Endothelial cell of umbilical vein (primary cell): Measurements from ENCODE around the gene KY. TPM values are rescaled to one million over a fixed set of nuclear protein-coding genes. Genes with fewer than 3 reads are reported as not detected.

Source experiments
- BruUV-seq: library from RNA; stranded (reverse); fragments of 400-500 nt; replicated peaks from 2 replicates; lab custom pipeline; 2021; lab: Mats Ljungman, UMichigan
- CTCF ChIA-PET: fragments of 300-600, 350-600 bp; sonication (Branson Sonifier 250); formaldehyde crosslinking; loops from one replicate; lab custom pipeline; 2021; ENCODE audit warnings: antibody characterized with exemption, inconsistent platforms; lab: Charles Lee
- POLR2A ChIA-PET: fragments of 300-600, 350-600 bp; sonication (Branson Sonifier 250); formaldehyde crosslinking; loops from one replicate; lab custom pipeline; 2021; ENCODE audit warnings: antibody characterized with exemption, inconsistent platforms; lab: Charles Lee
- DNase-seq: peaks from one replicate; pipeline ENCODE4 v3.0.0-alpha.2; 2011; ENCODE audit warnings: low read depth, low spot score
- FAIRE-seq: peaks from 2 replicates; lab custom pipeline; 2011; peaks lifted over from hg19 to GRCh38; lab: Jason Lieb, UNC
- H2AFZ ChIP-seq: 2 replicates; pipeline ENCODE4 v1.6.0; 2012; ENCODE audit warnings: low read depth, low read length, control low read depth, inconsistent platforms
- H3K27ac ChIP-seq: 2 replicates; pipeline ENCODE4 v1.5.1; 2011; ENCODE audit warnings: low read depth, mild to moderate bottlenecking, control low read depth, low read length, moderate library complexity; ENCODE audit not compliant: insufficient read depth
- H3K27me3 ChIP-seq, 2 experiments: 2 replicates each; pipeline versions ENCODE4 v1.6.0 to v1.6.1; 2011; ENCODE audit warnings: low read length in 2 of 2, mixed read lengths in 1 of 2; ENCODE audit not compliant: control insufficient read depth in 2 of 2, insufficient read depth in 2 of 2
- H3K36me3 ChIP-seq, 2 experiments: 2 replicates in 1 of 2; 3 replicates in 1 of 2; pipeline ENCODE4 v1.5.1; 2011; ENCODE audit warnings: low read length in 2 of 2, mild to moderate bottlenecking in 1 of 2, moderate library complexity in 1 of 2; ENCODE audit not compliant: control insufficient read depth in 2 of 2, insufficient read depth in 2 of 2; ENCODE audit errors: extremely low read depth in 1 of 2
- H3K4me1 ChIP-seq: 3 replicates; pipeline ENCODE4 v1.5.1; 2011; ENCODE audit warnings: mild to moderate bottlenecking, low read length; ENCODE audit not compliant: control insufficient read depth, insufficient read depth; ENCODE audit errors: extremely low read depth
- H3K4me2 ChIP-seq: 2 replicates; pipeline ENCODE4 v1.6.1; 2011; ENCODE audit warnings: low read length, control low read depth, mixed read lengths; ENCODE audit not compliant: insufficient read depth
- H3K4me3 ChIP-seq, 3 experiments: fragments of 200-600 bp in 1 of 3; sonication (generic), shearing (Covaris generic) in 1 of 3; replicated peaks in 1 of 3; 2 replicates each; pipeline ENCODE4 v1.5.1; 2011 to 2016; ENCODE audit warnings: control low read depth in 3 of 3, low read length in 3 of 3, mild to moderate bottlenecking in 2 of 3, inconsistent platforms in 1 of 3, low read depth in 1 of 3, moderate library complexity in 1 of 3; ENCODE audit not compliant: insufficient read depth in 1 of 3
- H3K79me2 ChIP-seq: 2 replicates; pipeline ENCODE4 v1.6.0; 2012; ENCODE audit warnings: low read length, inconsistent platforms; ENCODE audit not compliant: control insufficient read depth, insufficient read depth
- H3K9ac ChIP-seq: replicated peaks from 2 replicates; pipeline ENCODE3; 2011; ENCODE audit warnings: low read length, control low read depth; ENCODE audit not compliant: insufficient read depth; ENCODE audit errors: extremely low read depth
- H3K9me1 ChIP-seq: replicated peaks from 3 replicates; pipeline ENCODE4 v1.6.0; 2011; ENCODE audit warnings: mild to moderate bottlenecking, low read length; ENCODE audit not compliant: control insufficient read depth, insufficient read depth; ENCODE audit errors: extremely low read depth
- H3K9me3 ChIP-seq: replicated peaks from 2 replicates; pipeline ENCODE4 v1.5.1; 2012; ENCODE audit warnings: low read length, inconsistent platforms; ENCODE audit not compliant: control insufficient read depth, insufficient read depth
- H4K20me1 ChIP-seq: replicated peaks from 2 replicates; pipeline ENCODE3; 2011; ENCODE audit warnings: mild to moderate bottlenecking, low read length; ENCODE audit not compliant: control insufficient read depth, insufficient read depth; ENCODE audit errors: extremely low read depth
- EZH2 ChIP-seq: IDR thresholded peaks from 2 replicates; pipeline ENCODE4 v1.6.1; 2012; ENCODE audit warnings: borderline replicate concordance, low read depth, mild to moderate bottlenecking, moderate library complexity, low read length, inconsistent platforms; ENCODE audit not compliant: severe bottlenecking
- FOS ChIP-seq: IDR thresholded peaks from 2 replicates; pipeline ENCODE4 v1.6.1; 2011; ENCODE audit warnings: mild to moderate bottlenecking, low read length, moderate library complexity, borderline replicate concordance; ENCODE audit not compliant: insufficient read depth
- GATA2 ChIP-seq: IDR thresholded peaks from 2 replicates; pipeline ENCODE4 v1.7.0; 2011; ENCODE audit warnings: low read depth, mild to moderate bottlenecking, moderate library complexity, mixed read lengths, low read length; ENCODE audit not compliant: insufficient read length, insufficient read depth
- JUN ChIP-seq: IDR thresholded peaks from 2 replicates; pipeline ENCODE4 v1.6.1; 2011; ENCODE audit warnings: borderline replicate concordance, low read depth; ENCODE audit not compliant: insufficient read length, insufficient read depth
- MYC ChIP-seq: IDR thresholded peaks from one replicate; pipeline ENCODE4 v1.6.1; 2011; ENCODE audit warnings: mild to moderate bottlenecking, low read depth, low read length
- POLR2A ChIP-seq: IDR thresholded peaks from 2 replicates; pipeline ENCODE4 v1.6.1; 2012; ENCODE audit warnings: low read depth, mild to moderate bottlenecking, control low read depth, low read length
- POLR2AphosphoS5 ChIP-seq: IDR thresholded peaks from 2 replicates; pipeline ENCODE4 v1.6.1; 2012; ENCODE audit warnings: low read depth, mild to moderate bottlenecking, control low read depth, low read length, moderate library complexity; ENCODE audit not compliant: insufficient read depth
- dilution Hi-C: fragments of 300-500 bp; cut with MboI; formaldehyde crosslinking; loops from one replicate; pipeline ENCODE4 v1.15.0; 2019; ENCODE audit warnings: low sequenced_read_pairs; ENCODE audit not compliant: extremely low pct_ligation_motif_present
- intact Hi-C: fragments of 100-400 bp; cut with micrococcal nuclease; formaldehyde crosslinking; loops from one replicate; pipeline ENCODE4 v1.10.0; 2022
- polyA plus RNA-seq, 4 experiments: library from polyadenylated mRNA; depleted of rRNA in 3 of 4; stranded (reverse) in 3 of 4; unstranded in 1 of 4; fragments of >200 nt; gene quantifications; 2 replicates each; pipeline versions ENCODE4 v1.2.1 to v1.2.3, GENCODE V29; 2011 to 2012; ENCODE audit warnings: missing spikeins in 1 of 4
- total RNA-seq: library from RNA; stranded (reverse); gene quantifications from 2 replicates; pipeline ENCODE4 v1.2.3, GENCODE V29; 2021
- TF ChIP-seq, protein P1 (sequence below): IDR thresholded peaks from 2 replicates; pipeline ENCODE4 v1.6.1; 2011; ENCODE audit not compliant: insufficient read depth, insufficient read length
- TF ChIP-seq, protein P2 (sequence below), 2 donors: IDR thresholded peaks; 1 replicate in 1 of 2; 2 replicates in 1 of 2; pipeline ENCODE4 v1.5.1; 2011; ENCODE audit warnings: low read length in 2 of 2, mild to moderate bottlenecking in 2 of 2, moderate library complexity in 2 of 2, control low read depth in 1 of 2, inconsistent platforms in 1 of 2, low read depth in 1 of 2; ENCODE audit not compliant: insufficient read depth in 1 of 2; ENCODE audit errors: extremely low read depth in 1 of 2

Gene KY
- total and polyA plus RNA-seq, 2 donors (not counting 3 experiments of a cell fraction or from before 2014, with no cell fraction given): not detected

DNA sequence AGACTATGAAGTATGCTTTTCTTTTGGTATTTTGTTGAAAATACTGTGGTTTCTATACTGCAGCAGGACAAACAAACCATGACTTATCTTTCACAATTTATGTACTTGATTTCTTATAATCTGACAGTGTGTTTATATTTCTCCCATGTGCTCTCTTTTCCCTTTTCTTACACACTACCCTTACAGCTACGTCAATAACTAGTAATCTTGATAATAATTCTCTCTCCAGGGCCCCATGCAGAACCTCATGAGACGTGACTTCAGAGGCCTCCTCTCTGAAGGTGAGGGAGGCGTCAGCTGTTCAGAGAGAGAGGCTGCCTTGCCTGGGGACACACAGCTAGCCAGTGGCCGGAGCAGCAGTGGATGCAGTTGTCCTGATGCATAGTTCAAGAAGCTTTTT, 35.9 kb downstream of the KY start:
- CTCF ChIA-PET: interaction anchor here (0.7 to 6.6 kb wide), 4 partner anchors 13 to 179 kb away, joined by 3 to 42 read pairs (median 3); partner anchors contain the start of gene EPHB1
- no peak for FAIRE-seq
- no peak overlapping the region for H3K4me3 ChIP-seq
- no peaks in the 10 kb centered on the region for H3K79me2 ChIP-seq
- no peak overlapping the region for H2AFZ ChIP-seq
- H3K27ac ChIP-seq: no peak overlapping the region
- H4K20me1 ChIP-seq: no peaks in the 10 kb centered on the region
- H3K36me3 ChIP-seq: no peaks in the 10 kb centered on the region
- TF ChIP-seq, protein P1, sequence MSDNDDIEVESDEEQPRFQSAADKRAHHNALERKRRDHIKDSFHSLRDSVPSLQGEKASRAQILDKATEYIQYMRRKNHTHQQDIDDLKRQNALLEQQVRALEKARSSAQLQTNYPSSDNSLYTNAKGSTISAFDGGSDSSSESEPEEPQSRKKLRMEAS: no peak
- TF ChIP-seq POLR2A (no peak), POLR2AphosphoS5 (no peak), GATA2 (no peak), JUN (no peak), FOS (no peak), EZH2 (no peak), MYC (no peak)
- TF ChIP-seq, protein P2, sequence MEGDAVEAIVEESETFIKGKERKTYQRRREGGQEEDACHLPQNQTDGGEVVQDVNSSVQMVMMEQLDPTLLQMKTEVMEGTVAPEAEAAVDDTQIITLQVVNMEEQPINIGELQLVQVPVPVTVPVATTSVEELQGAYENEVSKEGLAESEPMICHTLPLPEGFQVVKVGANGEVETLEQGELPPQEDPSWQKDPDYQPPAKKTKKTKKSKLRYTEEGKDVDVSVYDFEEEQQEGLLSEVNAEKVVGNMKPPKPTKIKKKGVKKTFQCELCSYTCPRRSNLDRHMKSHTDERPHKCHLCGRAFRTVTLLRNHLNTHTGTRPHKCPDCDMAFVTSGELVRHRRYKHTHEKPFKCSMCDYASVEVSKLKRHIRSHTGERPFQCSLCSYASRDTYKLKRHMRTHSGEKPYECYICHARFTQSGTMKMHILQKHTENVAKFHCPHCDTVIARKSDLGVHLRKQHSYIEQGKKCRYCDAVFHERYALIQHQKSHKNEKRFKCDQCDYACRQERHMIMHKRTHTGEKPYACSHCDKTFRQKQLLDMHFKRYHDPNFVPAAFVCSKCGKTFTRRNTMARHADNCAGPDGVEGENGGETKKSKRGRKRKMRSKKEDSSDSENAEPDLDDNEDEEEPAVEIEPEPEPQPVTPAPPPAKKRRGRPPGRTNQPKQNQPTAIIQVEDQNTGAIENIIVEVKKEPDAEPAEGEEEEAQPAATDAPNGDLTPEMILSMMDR (IDR thresholded peaks at IDR 0.05; ENCODE audit: extremely low read depth in 1 of 2, insufficient read depth in 1 of 2, low read depth in 1 of 2, low read length in 2 of 2): no peak
- no peaks in the 10 kb centered on the region for H3K27me3 ChIP-seq
- no peak for DNase-seq
- no peaks in the 10 kb centered on the region for H3K9me3 ChIP-seq
- H3K4me1 ChIP-seq: no peaks in the 10 kb centered on the region
- POLR2A ChIA-PET: no interaction called here
- H3K4me2 ChIP-seq: no peak overlapping the region
- dilution Hi-C loops (no loop called here), intact Hi-C loops (no loop called here)
- no peak overlapping the region for H3K9ac ChIP-seq
- H3K9me1 ChIP-seq: no peaks in the 10 kb centered on the region
- no TSS peak for BruUV-seq
